Measurements from ENCODE around the gene CRYBA4. TPM values are rescaled to one million over a fixed set of nuclear protein-coding genes. Genes with fewer than 3 reads are reported as not detected.
A peak's percentile ranks its signal among the peaks of the same experiment; 100 is the strongest.

The CRYBA4 gene
- polyA plus RNA-seq, 1 donor (not counting 4 experiments of a cell fraction or from before 2014, with no cell fraction given): not detected

DNA sequence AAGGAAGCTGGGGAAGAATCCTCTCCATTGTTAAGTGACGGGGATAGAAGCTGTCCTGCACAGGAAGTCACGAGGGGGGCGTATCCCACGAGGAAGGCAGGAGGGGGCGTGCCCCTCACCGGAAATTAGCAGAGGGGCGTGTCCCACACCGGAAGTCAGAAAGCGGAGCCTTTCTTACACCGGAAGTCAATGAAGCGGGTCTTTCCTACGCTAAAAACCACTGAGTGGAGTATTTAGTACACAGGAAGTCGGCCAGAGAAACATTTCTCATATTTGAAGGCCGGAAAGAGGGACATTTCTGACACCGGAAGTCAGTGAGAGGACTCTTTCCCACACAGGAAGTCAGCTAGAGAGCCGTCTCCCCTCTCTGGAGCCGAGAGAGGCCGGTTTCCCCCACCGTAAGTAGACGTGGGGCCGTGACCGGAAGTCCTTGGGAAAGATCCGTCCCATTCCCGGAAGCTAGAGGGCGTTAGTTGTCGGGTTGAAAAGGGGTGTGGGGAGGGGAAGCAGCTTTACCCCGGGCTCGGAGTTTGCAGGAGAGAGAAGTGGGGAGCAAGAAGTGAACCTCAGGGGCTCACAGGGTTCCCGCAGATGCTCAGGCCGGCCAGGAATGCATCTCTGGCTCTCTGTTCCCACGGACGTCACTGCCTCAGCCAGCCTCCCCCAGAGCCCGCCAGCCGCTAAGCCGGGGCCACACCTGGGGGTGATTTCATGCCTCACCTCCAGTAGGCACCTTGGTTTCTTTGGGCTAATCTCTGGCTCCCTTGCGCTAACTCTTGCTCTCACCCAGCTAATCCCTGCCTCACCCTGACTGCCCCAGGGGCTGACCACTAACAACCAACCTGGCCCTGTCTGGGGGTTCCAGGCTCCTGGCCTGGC lies 51.1 kb downstream of the CRYBA4 start:
- peak overlapping the region; percentile 88 for H2AFZ ChIP-seq (ENCODE audit: control insufficient read depth, low read length)
- H3K9me3 ChIP-seq (ENCODE audit: control insufficient read depth, low read depth, low read length): no peaks in the 10 kb centered on the region
- peaks cover 5% of the 10 kb centered on the region for H3K9me1 ChIP-seq (ENCODE audit: control insufficient read depth, extremely low read depth, insufficient read depth, low read length)
- dilution Hi-C loops (cut with MboI; ENCODE audit: extremely low pct_ligation_motif_present, low sequenced_read_pairs): no loop called here
- peaks cover 0 to 1% of the 10 kb centered on the region in 2 experiments for H3K36me3 ChIP-seq (ENCODE audit: control insufficient read depth in 2 of 2, extremely low read depth in 1 of 2, insufficient read depth in 2 of 2, low read length in 2 of 2)
- H3K27me3 ChIP-seq (ENCODE audit: control insufficient read depth, extremely low read depth, insufficient read depth, low read length): no peaks in the 10 kb centered on the region
- H3K4me3 ChIP-seq (ENCODE audit: control insufficient read depth in 2 of 3, extremely low read depth in 1 of 3, insufficient read depth in 2 of 3, low read depth in 1 of 3, low read length in 3 of 3): peak overlapping the region; percentile 55 to 98 (median 97)
- H4K20me1 ChIP-seq (ENCODE audit: control insufficient read depth, extremely low read depth, insufficient read depth, low read length): no peaks in the 10 kb centered on the region
- H3K79me2 ChIP-seq (ENCODE audit: control insufficient read depth, insufficient read depth, low read length): peaks cover 24% of the 10 kb centered on the region
- H3K4me1 ChIP-seq (ENCODE audit: control insufficient read depth, extremely low read depth, insufficient read depth, low read length): peaks cover 37% of the 10 kb centered on the region
- no peak for TF ChIP-seq EZH2 (IDR thresholded peaks at IDR 0.05; ENCODE audit: low read length)
- TF ChIP-seq, protein P1, sequence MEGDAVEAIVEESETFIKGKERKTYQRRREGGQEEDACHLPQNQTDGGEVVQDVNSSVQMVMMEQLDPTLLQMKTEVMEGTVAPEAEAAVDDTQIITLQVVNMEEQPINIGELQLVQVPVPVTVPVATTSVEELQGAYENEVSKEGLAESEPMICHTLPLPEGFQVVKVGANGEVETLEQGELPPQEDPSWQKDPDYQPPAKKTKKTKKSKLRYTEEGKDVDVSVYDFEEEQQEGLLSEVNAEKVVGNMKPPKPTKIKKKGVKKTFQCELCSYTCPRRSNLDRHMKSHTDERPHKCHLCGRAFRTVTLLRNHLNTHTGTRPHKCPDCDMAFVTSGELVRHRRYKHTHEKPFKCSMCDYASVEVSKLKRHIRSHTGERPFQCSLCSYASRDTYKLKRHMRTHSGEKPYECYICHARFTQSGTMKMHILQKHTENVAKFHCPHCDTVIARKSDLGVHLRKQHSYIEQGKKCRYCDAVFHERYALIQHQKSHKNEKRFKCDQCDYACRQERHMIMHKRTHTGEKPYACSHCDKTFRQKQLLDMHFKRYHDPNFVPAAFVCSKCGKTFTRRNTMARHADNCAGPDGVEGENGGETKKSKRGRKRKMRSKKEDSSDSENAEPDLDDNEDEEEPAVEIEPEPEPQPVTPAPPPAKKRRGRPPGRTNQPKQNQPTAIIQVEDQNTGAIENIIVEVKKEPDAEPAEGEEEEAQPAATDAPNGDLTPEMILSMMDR (optimal IDR thresholded peaks at IDR 0.05 in 1 of 3, IDR thresholded peaks at IDR 0.05 in 1 of 3, conservative IDR thresholded peaks at IDR 0.05 in 1 of 3; ENCODE audit: extremely low read depth in 1 of 3, insufficient read depth in 2 of 3, low read length in 3 of 3): peak; percentile 56 to 66 (median 62)
- H3K9ac ChIP-seq (ENCODE audit: control insufficient read depth, extremely low read depth, insufficient read depth, low read length): peak overlapping the region; percentile 100
- peak overlapping the region; percentile 99 for H3K4me2 ChIP-seq (ENCODE audit: control insufficient read depth, extremely low read depth, insufficient read depth, low read depth, low read length)
- FAIRE-seq: peak; percentile 92
- DNase-seq (ENCODE audit: low read depth, low spot score): peak; percentile 88
- peak overlapping the region; percentile 100 for H3K27ac ChIP-seq (ENCODE audit: control insufficient read depth, insufficient read depth, low read length)

DNA sequence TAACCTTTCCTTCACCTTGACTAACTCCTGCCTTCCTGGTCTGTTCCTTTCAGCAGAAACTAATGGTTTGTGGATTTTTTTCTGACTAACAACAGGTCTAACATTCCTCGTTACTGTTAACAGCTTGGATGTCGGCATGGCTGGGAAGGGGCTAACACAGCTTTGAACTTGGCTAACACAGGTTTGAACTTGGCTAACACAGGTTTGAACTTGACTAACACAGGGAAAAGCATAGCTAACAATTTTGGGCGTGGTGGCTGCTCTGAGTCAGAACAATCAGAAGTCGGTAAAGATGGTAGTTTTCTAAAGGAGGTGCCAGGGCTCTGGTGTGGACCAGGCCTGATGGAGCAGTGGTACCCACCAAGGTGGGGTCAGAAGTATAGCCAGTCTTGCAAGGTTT lies 51.7 kb downstream of the CRYBA4 start:
- peak; percentile 95 for FAIRE-seq
- dilution Hi-C loops (cut with MboI; ENCODE audit: extremely low pct_ligation_motif_present, low sequenced_read_pairs): no loop called here
- peak overlapping the region; percentile 100 for H3K27ac ChIP-seq (ENCODE audit: control insufficient read depth, insufficient read depth, low read length)

More for the DNA sequence above, 51.7 kb downstream of the CRYBA4 start:
- H4K20me1 ChIP-seq (ENCODE audit: control insufficient read depth, extremely low read depth, insufficient read depth, low read length): peaks cover under 1% of the 10 kb centered on the region
- peak overlapping the region; percentile 100 for H3K9ac ChIP-seq (ENCODE audit: control insufficient read depth, extremely low read depth, insufficient read depth, low read length)
- no peaks in the 10 kb centered on the region for H3K27me3 ChIP-seq (ENCODE audit: control insufficient read depth, extremely low read depth, insufficient read depth, low read length)
- peaks cover 28% of the 10 kb centered on the region for H3K79me2 ChIP-seq (ENCODE audit: control insufficient read depth, insufficient read depth, low read length)
- peak; percentile 44 for DNase-seq (ENCODE audit: low read depth, low spot score)
- no peak for TF ChIP-seq EZH2 (IDR thresholded peaks at IDR 0.05; ENCODE audit: low read length)
- TF ChIP-seq, protein P1 (optimal IDR thresholded peaks at IDR 0.05 in 1 of 3, IDR thresholded peaks at IDR 0.05 in 1 of 3, conservative IDR thresholded peaks at IDR 0.05 in 1 of 3; ENCODE audit: extremely low read depth in 1 of 3, insufficient read depth in 2 of 3, low read length in 3 of 3): no peak
- peak overlapping the region; percentile 99 for H3K4me2 ChIP-seq (ENCODE audit: control insufficient read depth, extremely low read depth, insufficient read depth, low read depth, low read length)
- peaks cover 5% of the 10 kb centered on the region for H3K9me1 ChIP-seq (ENCODE audit: control insufficient read depth, extremely low read depth, insufficient read depth, low read length)
- H3K36me3 ChIP-seq (ENCODE audit: control insufficient read depth in 2 of 2, extremely low read depth in 1 of 2, insufficient read depth in 2 of 2, low read length in 2 of 2): peaks cover 0 to 1% of the 10 kb centered on the region in 2 experiments
- H3K4me3 ChIP-seq (ENCODE audit: control insufficient read depth in 2 of 3, extremely low read depth in 1 of 3, insufficient read depth in 2 of 3, low read depth in 1 of 3, low read length in 3 of 3): peak overlapping the region; percentile 55 to 98 (median 97)
- peak overlapping the region; percentile 18 for H2AFZ ChIP-seq (ENCODE audit: control insufficient read depth, low read length)
- peaks cover 37% of the 10 kb centered on the region for H3K4me1 ChIP-seq (ENCODE audit: control insufficient read depth, extremely low read depth, insufficient read depth, low read length)
- H3K9me3 ChIP-seq (ENCODE audit: control insufficient read depth, low read depth, low read length): no peaks in the 10 kb centered on the region
